HEK293T (cell line): ENCODE results near the gene ANKK1.

Source experiments
- CTCF ChIA-PET: fragments of 350-600 bp; formaldehyde crosslinking; extraction: SDS; loops from one replicate; lab custom pipeline; 2021; ENCODE audit warnings: antibody characterized with exemption, inconsistent platforms; lab: Yijun Ruan, JAX
- POLR2A ChIA-PET: fragments of 350-600 bp; formaldehyde crosslinking; extraction: SDS; loops from one replicate; lab custom pipeline; 2020; ENCODE audit warnings: antibody characterized with exemption, inconsistent platforms; lab: Yijun Ruan, JAX
- DNase-seq: peaks from one replicate; pipeline ENCODE4 v3.0.0; 2012; ENCODE audit warnings: mixed read lengths; ENCODE audit errors: extremely low spot score
- ARNT ChIP-seq: fragments of 450-650 bp; IDR thresholded peaks from 2 replicates; pipeline ENCODE4 v1.6.1; 2017; ENCODE audit warnings: mild to moderate bottlenecking
- BHLHE40 ChIP-seq: fragments of 450-650 bp; IDR thresholded peaks from 2 replicates; pipeline ENCODE4 v1.6.1; 2016; ENCODE audit warnings: mild to moderate bottlenecking, moderate library complexity, borderline replicate concordance
- CTBP1 ChIP-seq: fragments of 450-650 bp; IDR thresholded peaks from 2 replicates; pipeline ENCODE4 v1.6.1; 2016; ENCODE audit warnings: borderline replicate concordance
- ELF4 ChIP-seq: fragments of 450-650 bp; IDR thresholded peaks from 2 replicates; pipeline ENCODE4 v1.6.1; 2017; ENCODE audit warnings: antibody characterized with exemption
- FOXA1 ChIP-seq: fragments of 450-650 bp; IDR thresholded peaks from 2 replicates; pipeline ENCODE4 v1.6.1; 2016; ENCODE audit warnings: mild to moderate bottlenecking
- FOXK2 ChIP-seq: fragments of 450-650 bp; IDR thresholded peaks from 2 replicates; pipeline ENCODE4 v1.6.1; 2016; ENCODE audit warnings: mild to moderate bottlenecking
- FOXM1 ChIP-seq: fragments of 450-650 bp; IDR thresholded peaks from 2 replicates; pipeline ENCODE4 v1.6.1; 2017; ENCODE audit warnings: mild to moderate bottlenecking, borderline replicate concordance
- HDGF ChIP-seq: fragments of 450-650 bp; IDR thresholded peaks from 2 replicates; pipeline ENCODE4 v1.6.1; 2017; ENCODE audit warnings: antibody characterized with exemption, borderline replicate concordance
- L3MBTL2 ChIP-seq: fragments of 450-650 bp; conservative IDR thresholded peaks from 2 replicates; pipeline ENCODE4 v1.6.1; 2016; ENCODE audit warnings: mild to moderate bottlenecking
- LEF1 ChIP-seq: fragments of 450-650 bp; IDR thresholded peaks from 2 replicates; pipeline ENCODE4 v1.6.1; 2017; ENCODE audit warnings: mild to moderate bottlenecking, borderline replicate concordance
- NFRKB ChIP-seq: fragments of 450-650 bp; IDR thresholded peaks from 2 replicates; pipeline ENCODE4 v1.6.1; 2016; ENCODE audit warnings: mild to moderate bottlenecking, moderate library complexity
- SP1 ChIP-seq: fragments of 450-650 bp; IDR thresholded peaks from 2 replicates; pipeline ENCODE4 v1.6.1; 2017
- SUZ12 ChIP-seq: fragments of 450-650 bp; IDR thresholded peaks from 2 replicates; pipeline ENCODE4 v1.6.1; 2016; ENCODE audit warnings: mild to moderate bottlenecking
- TARDBP ChIP-seq: fragments of 450-650 bp; IDR thresholded peaks from 2 replicates; pipeline ENCODE4 v1.6.1; 2016
- ZNF384 ChIP-seq: fragments of 450-650 bp; IDR thresholded peaks from 2 replicates; pipeline ENCODE4 v1.6.1; 2016
- TF ChIP-seq, protein P1 (sequence below): fragments of 450-650 bp; IDR thresholded peaks from 2 replicates; pipeline ENCODE4 v1.6.1; 2016

Gene ANKK1

DNA sequence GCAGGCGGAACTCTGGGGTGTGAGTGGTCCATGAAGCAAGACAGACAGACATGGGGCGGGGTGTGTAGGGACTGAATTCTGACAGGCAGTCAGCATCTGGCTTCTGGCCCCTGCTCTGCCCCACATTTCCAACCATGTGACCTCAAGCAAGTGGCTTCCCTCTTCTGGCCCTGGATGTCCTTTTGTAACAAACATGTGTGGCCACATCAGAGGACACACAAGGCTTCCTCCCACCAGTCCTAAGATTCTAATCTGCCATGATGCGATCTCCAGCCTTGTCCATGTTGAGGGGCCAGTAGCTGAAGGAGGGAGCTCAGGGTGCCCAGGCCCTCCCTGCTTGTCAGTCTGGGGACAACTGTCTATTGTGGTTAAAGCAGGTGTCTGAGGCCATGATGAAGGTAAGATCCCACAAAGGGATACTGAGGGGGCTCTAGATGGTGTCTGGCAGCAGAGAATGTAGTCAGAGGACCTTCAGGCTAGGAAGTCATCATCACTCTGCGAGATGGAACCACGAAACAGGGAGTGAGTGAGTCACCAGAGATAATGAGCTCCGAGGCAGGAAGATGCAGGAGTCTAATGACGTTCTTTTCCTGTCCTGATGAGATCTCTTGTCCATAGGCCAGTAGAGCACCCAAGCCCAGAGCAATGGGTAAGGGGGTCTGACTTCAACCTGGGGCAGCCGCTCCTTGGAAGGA lies 60.2 kb downstream of the ANKK1 start:
- ChIA-PET CTCF (no interaction called here), POLR2A (no interaction called here)
- DNase-seq, result no peak
- TF ChIP-seq LEF1 (no peak), L3MBTL2 (no peak), NFRKB (no peak), BHLHE40 (no peak), ARNT (no peak), FOXA1 (no peak), ZNF384 (no peak), CTBP1 (no peak), FOXK2 (no peak), ELF4 (no peak), HDGF (no peak), FOXM1 (no peak), TARDBP (no peak), SUZ12 (no peak), SP1 (no peak)
- TF ChIP-seq, protein P1, sequence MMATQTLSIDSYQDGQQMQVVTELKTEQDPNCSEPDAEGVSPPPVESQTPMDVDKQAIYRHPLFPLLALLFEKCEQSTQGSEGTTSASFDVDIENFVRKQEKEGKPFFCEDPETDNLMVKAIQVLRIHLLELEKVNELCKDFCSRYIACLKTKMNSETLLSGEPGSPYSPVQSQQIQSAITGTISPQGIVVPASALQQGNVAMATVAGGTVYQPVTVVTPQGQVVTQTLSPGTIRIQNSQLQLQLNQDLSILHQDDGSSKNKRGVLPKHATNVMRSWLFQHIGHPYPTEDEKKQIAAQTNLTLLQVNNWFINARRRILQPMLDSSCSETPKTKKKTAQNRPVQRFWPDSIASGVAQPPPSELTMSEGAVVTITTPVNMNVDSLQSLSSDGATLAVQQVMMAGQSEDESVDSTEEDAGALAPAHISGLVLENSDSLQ, result no peak

DNA sequence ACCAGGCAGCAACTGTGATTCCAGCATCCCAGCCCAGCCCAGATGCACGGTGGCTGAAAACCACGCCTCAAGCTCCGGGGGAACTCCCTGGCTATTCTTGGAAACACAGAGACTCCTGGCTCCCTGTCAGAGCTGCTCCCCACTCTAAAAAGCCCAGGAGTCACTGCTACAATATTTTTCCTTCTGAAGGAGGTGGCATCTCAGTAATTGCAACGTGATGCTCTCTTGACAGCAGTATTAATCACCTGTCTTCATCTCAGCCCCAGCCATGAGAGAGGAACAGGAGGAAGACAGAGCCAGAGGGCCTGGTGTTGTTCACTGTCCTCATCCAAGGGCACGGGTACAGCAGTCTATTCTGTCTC lies 60.7 kb downstream of the ANKK1 start:
- CTCF ChIA-PET, result no interaction called here
- no peak for DNase-seq

DNA sequence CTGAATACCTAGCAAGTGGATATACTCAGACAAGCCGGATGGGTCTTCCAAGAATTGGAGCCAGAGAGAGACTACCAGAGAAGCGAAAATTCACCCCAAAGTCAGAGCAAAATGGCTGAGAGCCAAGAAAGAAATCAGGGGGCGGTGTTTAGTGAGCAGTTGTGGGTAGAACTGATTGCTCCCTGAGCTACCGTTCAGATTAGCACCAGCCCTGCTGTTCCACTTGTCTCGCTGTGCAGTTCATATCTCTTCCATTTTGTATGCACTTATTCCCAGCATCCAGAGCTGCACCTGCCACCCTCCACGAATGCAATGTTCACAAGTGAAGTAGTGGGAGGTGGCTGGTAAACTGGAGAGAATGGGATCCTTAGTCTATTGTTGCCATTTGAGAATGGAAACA lies 62.2 kb downstream of the ANKK1 start:
- TF ChIP-seq LEF1, result no peak
- TF ChIP-seq FOXA1, result no peak
- TF ChIP-seq CTBP1, result no peak
- TF ChIP-seq BHLHE40, result no peak
- TF ChIP-seq, protein P1, result no peak
- no peak for TF ChIP-seq HDGF
- TF ChIP-seq FOXK2, result no peak
- TF ChIP-seq SUZ12, result no peak
- no peak for TF ChIP-seq SP1
- no peak for TF ChIP-seq ARNT
- POLR2A ChIA-PET, result no interaction called here
- CTCF ChIA-PET, result no interaction called here

More for the DNA sequence above, 60.7 kb downstream of the ANKK1 start:
- POLR2A ChIA-PET, result no interaction called here
- TF ChIP-seq FOXM1 (no peak), FOXA1 (no peak)

More for the DNA sequence above, 62.2 kb downstream of the ANKK1 start:
- DNase-seq, result no peak
